Tibial nerve (tissue), 4 donors: Measurements from ENCODE around the gene EGFL6.

ENCODE experiments used
- EP300 ChIP-seq, 2 donors: sonication (generic); formaldehyde crosslinking; IDR thresholded peaks; one replicate each; pipeline ENCODE4 v1.6.1; 2017; ENCODE audit warnings: antibody characterized with exemption in 2 of 2, mild to moderate bottlenecking in 1 of 2
- POLR2A ChIP-seq, 2 donors: fragments of 450-650 bp; IDR thresholded peaks; one replicate each; pipeline ENCODE4 v1.6.1; 2017; ENCODE audit warnings: antibody characterized with exemption in 2 of 2, mild to moderate bottlenecking in 2 of 2, moderate library complexity in 2 of 2
- TF ChIP-seq, protein P1 (sequence below), 5 experiments: fragments of 200-600 bp in 3 of 5; fragments of 450-650 bp in 2 of 5; sonication (generic) in 3 of 5; IDR thresholded peaks; one replicate each; pipeline ENCODE4 v1.5.1; 2016 to 2019; ENCODE audit warnings: antibody characterized with exemption in 5 of 5, mild to moderate bottlenecking in 3 of 5, moderate library complexity in 2 of 5

- TF ChIP-seq POLR2A (IDR thresholded peaks at IDR 0.05) (no peak), EP300 (IDR thresholded peaks at IDR 0.05) (no peak)
- TF ChIP-seq, protein P1, sequence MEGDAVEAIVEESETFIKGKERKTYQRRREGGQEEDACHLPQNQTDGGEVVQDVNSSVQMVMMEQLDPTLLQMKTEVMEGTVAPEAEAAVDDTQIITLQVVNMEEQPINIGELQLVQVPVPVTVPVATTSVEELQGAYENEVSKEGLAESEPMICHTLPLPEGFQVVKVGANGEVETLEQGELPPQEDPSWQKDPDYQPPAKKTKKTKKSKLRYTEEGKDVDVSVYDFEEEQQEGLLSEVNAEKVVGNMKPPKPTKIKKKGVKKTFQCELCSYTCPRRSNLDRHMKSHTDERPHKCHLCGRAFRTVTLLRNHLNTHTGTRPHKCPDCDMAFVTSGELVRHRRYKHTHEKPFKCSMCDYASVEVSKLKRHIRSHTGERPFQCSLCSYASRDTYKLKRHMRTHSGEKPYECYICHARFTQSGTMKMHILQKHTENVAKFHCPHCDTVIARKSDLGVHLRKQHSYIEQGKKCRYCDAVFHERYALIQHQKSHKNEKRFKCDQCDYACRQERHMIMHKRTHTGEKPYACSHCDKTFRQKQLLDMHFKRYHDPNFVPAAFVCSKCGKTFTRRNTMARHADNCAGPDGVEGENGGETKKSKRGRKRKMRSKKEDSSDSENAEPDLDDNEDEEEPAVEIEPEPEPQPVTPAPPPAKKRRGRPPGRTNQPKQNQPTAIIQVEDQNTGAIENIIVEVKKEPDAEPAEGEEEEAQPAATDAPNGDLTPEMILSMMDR (IDR thresholded peaks at IDR 0.05): no peak
Measured at GRCh38 chrX:13651150-13651549, 81.7 kb downstream of the EGFL6 start.
